Measurements from ENCODE around the gene SCN8A.

The SCN8A gene

DNA sequence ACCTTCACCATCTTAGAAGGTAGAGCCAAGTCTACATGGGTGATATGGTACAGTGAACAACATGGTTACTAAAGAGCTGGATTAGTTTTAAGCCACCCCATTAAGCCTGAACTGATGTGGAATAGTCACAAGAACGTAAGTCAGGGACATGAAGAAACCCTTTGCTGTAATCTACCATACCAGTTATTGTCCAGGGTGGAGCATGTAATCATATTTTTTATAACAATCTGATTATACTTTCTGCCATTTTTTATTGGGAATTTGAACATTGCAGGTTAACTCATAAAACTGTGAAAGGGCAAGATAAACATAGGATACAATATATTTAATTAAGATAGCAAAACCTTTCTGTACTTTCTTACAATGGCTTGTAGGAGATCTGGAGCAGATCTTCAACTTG, 153.9 kb downstream of the SCN8A start:
- H3K4me3 ChIP-seq (ENCODE audit: low read depth, low read length) = no peak overlapping the region
- TF ChIP-seq, protein P1, sequence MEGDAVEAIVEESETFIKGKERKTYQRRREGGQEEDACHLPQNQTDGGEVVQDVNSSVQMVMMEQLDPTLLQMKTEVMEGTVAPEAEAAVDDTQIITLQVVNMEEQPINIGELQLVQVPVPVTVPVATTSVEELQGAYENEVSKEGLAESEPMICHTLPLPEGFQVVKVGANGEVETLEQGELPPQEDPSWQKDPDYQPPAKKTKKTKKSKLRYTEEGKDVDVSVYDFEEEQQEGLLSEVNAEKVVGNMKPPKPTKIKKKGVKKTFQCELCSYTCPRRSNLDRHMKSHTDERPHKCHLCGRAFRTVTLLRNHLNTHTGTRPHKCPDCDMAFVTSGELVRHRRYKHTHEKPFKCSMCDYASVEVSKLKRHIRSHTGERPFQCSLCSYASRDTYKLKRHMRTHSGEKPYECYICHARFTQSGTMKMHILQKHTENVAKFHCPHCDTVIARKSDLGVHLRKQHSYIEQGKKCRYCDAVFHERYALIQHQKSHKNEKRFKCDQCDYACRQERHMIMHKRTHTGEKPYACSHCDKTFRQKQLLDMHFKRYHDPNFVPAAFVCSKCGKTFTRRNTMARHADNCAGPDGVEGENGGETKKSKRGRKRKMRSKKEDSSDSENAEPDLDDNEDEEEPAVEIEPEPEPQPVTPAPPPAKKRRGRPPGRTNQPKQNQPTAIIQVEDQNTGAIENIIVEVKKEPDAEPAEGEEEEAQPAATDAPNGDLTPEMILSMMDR (conservative IDR thresholded peaks at IDR 0.05; ENCODE audit: low read depth, low read length) = no peak
- DNase-seq (ENCODE audit: low read depth) = no peak

DNA sequence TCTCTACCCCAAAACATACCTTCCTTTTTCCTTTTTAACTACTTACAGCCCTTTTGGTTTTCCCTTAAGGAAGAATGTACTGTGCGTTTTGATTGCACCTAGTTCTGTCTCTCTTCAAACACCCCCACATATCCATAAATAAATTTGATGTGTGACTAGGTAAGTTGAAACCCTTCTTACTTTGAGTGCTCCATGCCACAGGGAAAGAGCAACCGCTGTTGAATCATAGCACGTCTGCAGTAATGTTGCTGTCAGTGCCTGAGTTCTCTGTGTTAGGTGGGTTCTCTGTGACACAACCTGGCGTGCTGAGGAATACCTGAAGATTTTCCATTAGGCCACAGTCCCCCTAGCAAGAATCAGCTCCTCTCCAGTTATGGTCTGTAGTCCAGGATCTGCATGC, 155.4 kb downstream of the SCN8A start:
- DNase-seq (ENCODE audit: low read depth) = no peak
- no peak overlapping the region for H3K4me3 ChIP-seq (ENCODE audit: low read depth, low read length)
- TF ChIP-seq, protein P1 (conservative IDR thresholded peaks at IDR 0.05; ENCODE audit: low read depth, low read length) = no peak

DNA sequence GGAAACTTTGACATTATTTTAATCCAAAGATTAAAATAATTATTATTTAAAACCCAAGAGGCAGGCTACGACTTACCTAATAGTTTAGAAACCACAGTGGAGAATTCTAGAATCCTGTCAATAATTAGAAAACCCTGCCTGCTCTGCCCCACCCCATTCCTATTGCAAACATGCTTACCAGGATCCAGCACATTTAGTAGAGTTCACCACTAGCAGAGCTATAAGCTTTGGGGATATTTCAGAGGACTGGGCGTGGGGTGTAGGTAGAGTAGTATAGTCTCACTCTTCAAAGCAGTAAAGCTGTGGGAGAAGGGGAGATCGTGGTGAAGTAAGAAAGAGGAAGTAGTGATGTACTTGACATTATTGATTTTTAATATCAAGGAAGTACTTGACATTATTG, 157.2 kb downstream of the SCN8A start:
- DNase-seq (ENCODE audit: low read depth) = no peak
- H3K4me3 ChIP-seq (ENCODE audit: low read depth, low read length) = no peak overlapping the region
- TF ChIP-seq, protein P1 (conservative IDR thresholded peaks at IDR 0.05; ENCODE audit: low read depth, low read length) = no peak

DNA sequence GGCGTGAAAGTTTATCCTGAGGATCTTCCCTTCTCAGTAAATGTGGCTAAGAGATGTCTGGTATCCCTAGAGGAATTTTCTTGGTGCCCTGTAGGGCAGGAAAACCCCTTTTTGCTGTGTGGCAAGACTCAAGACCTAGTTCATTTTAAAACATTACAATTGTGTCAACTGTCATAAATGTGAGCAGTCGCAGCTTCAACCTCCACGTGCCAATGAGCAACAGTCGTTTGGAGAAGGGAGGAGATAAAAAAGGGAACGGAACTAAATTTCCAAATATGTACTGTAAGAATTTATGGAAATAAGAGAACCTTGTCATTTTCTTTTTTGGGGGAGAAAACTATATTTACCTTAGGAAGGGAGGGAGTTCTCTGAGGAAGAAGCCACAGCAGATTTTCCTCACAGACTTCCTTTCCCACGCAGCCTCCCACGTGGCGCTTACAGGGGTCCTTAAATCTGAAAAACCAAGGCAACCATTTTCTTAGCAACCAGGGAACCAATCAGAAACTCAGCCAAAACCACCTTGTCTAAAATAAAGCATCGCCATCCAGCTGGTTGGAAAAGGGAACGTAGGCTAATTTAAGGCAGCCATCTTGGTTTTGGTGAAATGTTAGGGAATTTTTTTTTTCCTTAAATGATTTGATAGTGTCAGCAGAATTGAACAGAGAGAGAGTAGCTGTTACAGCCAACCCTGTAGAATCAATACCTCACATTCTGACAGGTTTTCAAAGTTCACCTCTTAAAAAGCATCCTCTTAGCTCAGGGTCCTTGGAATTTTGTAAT, 158.4 kb downstream of the SCN8A start:
- H3K4me3 ChIP-seq (ENCODE audit: low read depth, low read length) = no peak overlapping the region
- DNase-seq (ENCODE audit: low read depth) = no peak
- TF ChIP-seq, protein P1 (conservative IDR thresholded peaks at IDR 0.05; ENCODE audit: low read depth, low read length) = no peak

DNA sequence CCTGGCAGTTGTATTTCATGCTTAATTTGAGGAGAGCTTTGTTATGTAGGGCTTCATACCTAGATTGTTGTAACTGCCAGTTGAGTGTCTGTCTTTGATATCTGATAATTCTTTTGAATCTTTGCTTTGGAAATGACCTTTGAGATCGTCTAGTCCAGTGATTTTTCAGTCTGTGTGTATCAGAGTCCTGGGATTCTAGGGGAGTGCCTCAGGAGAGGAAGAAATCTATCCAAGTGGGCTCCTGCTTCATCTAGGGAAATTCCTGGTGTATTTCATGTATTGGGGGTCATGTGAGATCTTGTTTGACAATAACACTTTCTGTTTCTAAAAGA, 158.9 kb downstream of the SCN8A start:
- no peak for DNase-seq (ENCODE audit: low read depth)
- no peak overlapping the region for H3K4me3 ChIP-seq (ENCODE audit: low read depth, low read length)
- TF ChIP-seq, protein P1 (conservative IDR thresholded peaks at IDR 0.05; ENCODE audit: low read depth, low read length) = no peak

DNA sequence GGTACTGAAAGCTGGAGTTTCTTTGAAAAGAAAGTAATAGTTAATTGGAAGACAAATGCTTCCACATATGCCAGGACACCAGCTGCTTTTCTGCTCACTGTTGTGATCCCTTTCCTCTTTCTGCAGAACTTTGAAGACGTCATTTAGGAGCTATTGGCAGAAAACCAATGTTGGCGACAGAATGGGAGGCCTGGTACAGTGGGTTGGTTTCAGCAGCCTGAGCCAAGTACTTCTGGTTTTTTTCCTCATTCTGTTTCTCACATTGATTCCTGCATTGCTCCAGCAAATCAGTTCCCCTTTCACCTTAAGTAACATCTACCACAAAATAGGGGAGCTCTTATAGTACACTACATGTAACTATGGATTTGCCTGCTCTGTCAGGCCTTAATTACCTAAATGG, 160.6 kb downstream of the SCN8A start:
- no peak overlapping the region for H3K4me3 ChIP-seq (ENCODE audit: low read depth, low read length)
- no peak for DNase-seq (ENCODE audit: low read depth)

More for the DNA sequence above, 160.6 kb downstream of the SCN8A start:
- TF ChIP-seq, protein P1 (conservative IDR thresholded peaks at IDR 0.05; ENCODE audit: low read depth, low read length) = no peak

All from choroid plexus epithelial cell (primary cell).